ENCODE measurements around the gene GDPD5. TPM values are rescaled to one million over a fixed set of nuclear protein-coding genes. Genes with fewer than 3 reads are reported as not detected.

GDPD5 gene
- total and polyA plus RNA-seq, 4 donors, result 6.2 to 24.7 (median 12.0) TPM

- ATAC-seq (ENCODE audit: insufficient read depth, low FRiP score) (no peak), DNase-seq (no peak)
- TF ChIP-seq CTCF (IDR thresholded peaks at IDR 0.05; ENCODE audit: control extremely low read depth, extremely low read depth), result no peak
- no peaks in the 10 kb centered on the region for H3K27me3 ChIP-seq (ENCODE audit: control insufficient read depth in 3 of 3, insufficient read depth in 3 of 3, low read length in 2 of 3)
- no peaks in the 10 kb centered on the region for H3K36me3 ChIP-seq (ENCODE audit: control insufficient read depth in 4 of 4, insufficient read depth in 4 of 4, low read length in 4 of 4)
- WGBS, 2 donors, result 55 to 87% methylated on average over 5 of the region's 5 CpGs
- no peak overlapping the region for H3K4me3 ChIP-seq
- H3K4me1 ChIP-seq (ENCODE audit: control insufficient read depth in 5 of 5, insufficient read depth in 5 of 5, low read length in 5 of 5), result peaks cover 0 to 10% (median 0%) of the 10 kb centered on the region in 5 donors
- H3K9ac ChIP-seq (ENCODE audit: insufficient read depth in 1 of 2, low read length in 2 of 2), result no peak overlapping the region
- no peaks in the 10 kb centered on the region for H3K9me3 ChIP-seq (ENCODE audit: control insufficient read depth in 4 of 4, insufficient read depth in 3 of 4, low read length in 3 of 4)
- no peak overlapping the region for H3K27ac ChIP-seq (ENCODE audit: low read depth in 1 of 2, low read length in 1 of 2)
Observed at GRCh38 chr11:75504501-75504900, 21.2 kb downstream of the GDPD5 start.

- peaks cover 0 to 13% (median 0%) of the 10 kb centered on the region in 5 donors for H3K4me1 ChIP-seq (ENCODE audit: control insufficient read depth in 5 of 5, insufficient read depth in 5 of 5, low read length in 5 of 5)
- WGBS, 2 donors, result 88 to 95% methylated on average over 5 of the region's 5 CpGs
- TF ChIP-seq CTCF (IDR thresholded peaks at IDR 0.05; ENCODE audit: control extremely low read depth, extremely low read depth), result no peak
- H3K4me3 ChIP-seq, result no peak overlapping the region
- ATAC-seq (ENCODE audit: insufficient read depth, low FRiP score) (no peak), DNase-seq (no peak)
- H3K9ac ChIP-seq (ENCODE audit: insufficient read depth in 1 of 2, low read length in 2 of 2), result no peak overlapping the region
- H3K27ac ChIP-seq (ENCODE audit: low read depth in 1 of 2, low read length in 1 of 2), result no peak overlapping the region
- H3K36me3 ChIP-seq (ENCODE audit: control insufficient read depth in 4 of 4, insufficient read depth in 4 of 4, low read length in 4 of 4), result no peaks in the 10 kb centered on the region
- no peaks in the 10 kb centered on the region for H3K9me3 ChIP-seq (ENCODE audit: control insufficient read depth in 4 of 4, insufficient read depth in 3 of 4, low read length in 3 of 4)
- no peaks in the 10 kb centered on the region for H3K27me3 ChIP-seq (ENCODE audit: control insufficient read depth in 3 of 3, insufficient read depth in 3 of 3, low read length in 2 of 3)
Observed at GRCh38 chr11:75503531-75504099, 22.1 kb downstream of the GDPD5 start.

- H3K27ac ChIP-seq (ENCODE audit: low read depth in 1 of 2, low read length in 1 of 2), result no peak overlapping the region
- H3K9ac ChIP-seq (ENCODE audit: insufficient read depth in 1 of 2, low read length in 2 of 2), result no peak overlapping the region
- no peaks in the 10 kb centered on the region for H3K27me3 ChIP-seq (ENCODE audit: control insufficient read depth in 3 of 3, insufficient read depth in 3 of 3, low read length in 2 of 3)
- no peak for ATAC-seq (ENCODE audit: insufficient read depth, low FRiP score)
- H3K4me3 ChIP-seq, result no peak overlapping the region
- no peak for TF ChIP-seq CTCF (IDR thresholded peaks at IDR 0.05; ENCODE audit: control extremely low read depth, extremely low read depth)
- 68 to 89% methylated on average over 1 of the region's 1 CpG for WGBS, 2 donors
- H3K9me3 ChIP-seq (ENCODE audit: control insufficient read depth in 4 of 4, insufficient read depth in 3 of 4, low read length in 3 of 4), result no peaks in the 10 kb centered on the region
- peaks cover 0 to 11% (median 0%) of the 10 kb centered on the region in 5 donors for H3K4me1 ChIP-seq (ENCODE audit: control insufficient read depth in 5 of 5, insufficient read depth in 5 of 5, low read length in 5 of 5)
- H3K36me3 ChIP-seq (ENCODE audit: control insufficient read depth in 4 of 4, insufficient read depth in 4 of 4, low read length in 4 of 4), result no peaks in the 10 kb centered on the region
- DNase-seq, result no peak
Observed at GRCh38 chr11:75502138-75502537, 23.6 kb downstream of the GDPD5 start.

GRCh38 chr11:75500742-75501141 is 25.0 kb downstream of the GDPD5 start:
- no peak overlapping the region for H3K4me3 ChIP-seq
- no peak for TF ChIP-seq CTCF (IDR thresholded peaks at IDR 0.05; ENCODE audit: control extremely low read depth, extremely low read depth)
- H3K27me3 ChIP-seq (ENCODE audit: control insufficient read depth in 3 of 3, insufficient read depth in 3 of 3, low read length in 2 of 3), result no peaks in the 10 kb centered on the region
- DNase-seq, result no peak
- peaks cover 0 to 10% (median 0%) of the 10 kb centered on the region in 5 donors for H3K4me1 ChIP-seq (ENCODE audit: control insufficient read depth in 5 of 5, insufficient read depth in 5 of 5, low read length in 5 of 5)
- no peak overlapping the region for H3K27ac ChIP-seq (ENCODE audit: low read depth in 1 of 2, low read length in 1 of 2)
- H3K9ac ChIP-seq (ENCODE audit: insufficient read depth in 1 of 2, low read length in 2 of 2), result no peak overlapping the region
- no peaks in the 10 kb centered on the region for H3K9me3 ChIP-seq (ENCODE audit: control insufficient read depth in 4 of 4, insufficient read depth in 3 of 4, low read length in 3 of 4)
- WGBS, 2 donors, result 93 to 94% methylated on average over 4 of the region's 4 CpGs
- H3K36me3 ChIP-seq (ENCODE audit: control insufficient read depth in 4 of 4, insufficient read depth in 4 of 4, low read length in 4 of 4), result no peaks in the 10 kb centered on the region
- no peak for ATAC-seq (ENCODE audit: insufficient read depth, low FRiP score)
